ENCODE results near the gene MCAT.

MCAT gene

GRCh38 chr22:43153899-43154298, 10.7 kb upstream of the MCAT start:
- TF ChIP-seq CTCF (IDR thresholded peaks at IDR 0.05; ENCODE audit: control insufficient read depth, extremely low read depth, insufficient read depth) = no peak
- H3K4me3 ChIP-seq (ENCODE audit: low read depth, low read length) = no peak overlapping the region
- no peak for DNase-seq (ENCODE audit: low read depth)

- H3K4me3 ChIP-seq (ENCODE audit: low read depth, low read length) = peak overlapping the region; percentile 52
- no peak for TF ChIP-seq CTCF (IDR thresholded peaks at IDR 0.05; ENCODE audit: control insufficient read depth, extremely low read depth, insufficient read depth)
- DNase-seq (ENCODE audit: low read depth) = peak; percentile 46
Measured at GRCh38 chr22:43152357-43153071, 9.3 kb upstream of the MCAT start.

- DNase-seq (ENCODE audit: low read depth) = no peak
- peak overlapping the region; percentile 52 for H3K4me3 ChIP-seq (ENCODE audit: low read depth, low read length)
- TF ChIP-seq CTCF (IDR thresholded peaks at IDR 0.05; ENCODE audit: control insufficient read depth, extremely low read depth, insufficient read depth) = no peak
Measured at GRCh38 chr22:43152003-43152356, 8.8 kb upstream of the MCAT start.

GRCh38 chr22:43151251-43152002, 8.2 kb upstream of the MCAT start, which contains the start of gene TSPO:
TSPO (plus strand) TSS chr22:43151559; CDS start chr22:43159239, 7,680 bp downstream.
- peak within 1 kb of the TSS; percentile 52 for H3K4me3 ChIP-seq (ENCODE audit: low read depth, low read length)
- peak; percentile 27; the same call in 1 of the 2 replicates for TF ChIP-seq CTCF (IDR thresholded peaks at IDR 0.05; ENCODE audit: control insufficient read depth, extremely low read depth, insufficient read depth)
- DNase-seq (ENCODE audit: low read depth) = no peak

GRCh38 chr22:43150731-43151206, 7.6 kb upstream of the MCAT start:
- TF ChIP-seq CTCF (IDR thresholded peaks at IDR 0.05; ENCODE audit: control insufficient read depth, extremely low read depth, insufficient read depth) = no peak
- H3K4me3 ChIP-seq (ENCODE audit: low read depth, low read length) = 0 out of 2 replicates have a peak overlapping the region, but pooled peaks have one; percentile 52
- no peak for DNase-seq (ENCODE audit: low read depth)

GRCh38 chr22:43148581-43148980, 5.4 kb upstream of the MCAT start:
- DNase-seq (ENCODE audit: low read depth) = no peak
- TF ChIP-seq CTCF (IDR thresholded peaks at IDR 0.05; ENCODE audit: control insufficient read depth, extremely low read depth, insufficient read depth) = no peak
- H3K4me3 ChIP-seq (ENCODE audit: low read depth, low read length) = no peak overlapping the region
